ENCODE measurements around the gene SETD4. TPM values are rescaled to one million over a fixed set of nuclear protein-coding genes. Genes with fewer than 3 reads are reported as not detected.

SETD4 gene
- total RNA-seq, 2 donors from 2014 or later: 14.1 to 18.3 TPM

- Histone ChIP-seq H3K4me3 (no peak overlapping the region), H3K27ac (no peak overlapping the region), H3K4me1 (ENCODE audit: control insufficient read depth in 1 of 2, low read depth in 2 of 2) (no peaks in the 10 kb centered on the region), H3K36me3 (peaks cover 54% of the 10 kb centered on the region), H3K9me3 (no peaks in the 10 kb centered on the region), H3K27me3 (replicated peaks; ENCODE audit: insufficient read depth) (no peaks in the 10 kb centered on the region)
- no peak for ATAC-seq (ENCODE audit: insufficient number of reproducible peaks, low FRiP score, low read depth)
- no peak for DNase-seq (ENCODE audit: low spot score)
- no peak for TF ChIP-seq CTCF (IDR thresholded peaks at IDR 0.05)
Measured at GRCh38 chr21:36047139-36047538, 13.2 kb downstream of the SETD4 start.

GRCh38 chr21:36045993-36046392, 14.3 kb downstream of the SETD4 start:
- no peak overlapping the region for H3K27ac ChIP-seq
- peaks cover 54% of the 10 kb centered on the region for H3K36me3 ChIP-seq
- ATAC-seq (ENCODE audit: insufficient number of reproducible peaks, low FRiP score, low read depth) (no peak), DNase-seq (ENCODE audit: low spot score) (no peak)
- no peaks in the 10 kb centered on the region for H3K27me3 ChIP-seq (replicated peaks; ENCODE audit: insufficient read depth)
- no peaks in the 10 kb centered on the region for H3K4me1 ChIP-seq (ENCODE audit: control insufficient read depth in 1 of 2, low read depth in 2 of 2)
- H3K9me3 ChIP-seq: no peaks in the 10 kb centered on the region
- TF ChIP-seq CTCF (IDR thresholded peaks at IDR 0.05): no peak
- H3K4me3 ChIP-seq: no peak overlapping the region

GRCh38 chr21:36044056-36044455, 16.3 kb downstream of the SETD4 start:
- H3K36me3 ChIP-seq: peaks cover 46% of the 10 kb centered on the region
- no peaks in the 10 kb centered on the region for H3K9me3 ChIP-seq
- DNase-seq (ENCODE audit: low spot score): no peak
- peaks cover 0 to 12% of the 10 kb centered on the region in 2 donors for H3K4me1 ChIP-seq (ENCODE audit: control insufficient read depth in 1 of 2, low read depth in 2 of 2)
- no peak for ATAC-seq (ENCODE audit: insufficient number of reproducible peaks, low FRiP score, low read depth)
- TF ChIP-seq CTCF (IDR thresholded peaks at IDR 0.05): no peak
- no peak overlapping the region for H3K27ac ChIP-seq
- H3K4me3 ChIP-seq: no peak overlapping the region
- no peaks in the 10 kb centered on the region for H3K27me3 ChIP-seq (replicated peaks; ENCODE audit: insufficient read depth)

- Histone ChIP-seq H3K27me3 (replicated peaks; ENCODE audit: insufficient read depth) (no peaks in the 10 kb centered on the region), H3K27ac (no peak overlapping the region), H3K4me3 (no peak overlapping the region), H3K9me3 (no peaks in the 10 kb centered on the region), H3K4me1 (ENCODE audit: control insufficient read depth in 1 of 2, low read depth in 2 of 2) (peaks cover 0 to 12% of the 10 kb centered on the region in 2 donors), H3K36me3 (peaks cover 48% of the 10 kb centered on the region)
- ATAC-seq (ENCODE audit: insufficient number of reproducible peaks, low FRiP score, low read depth) (no peak), DNase-seq (ENCODE audit: low spot score) (no peak)
- no peak for TF ChIP-seq CTCF (IDR thresholded peaks at IDR 0.05)
Measured at GRCh38 chr21:36041910-36042309, 18.4 kb downstream of the SETD4 start.

- H3K36me3 ChIP-seq: peaks cover 43% of the 10 kb centered on the region
- peak overlapping the region; percentile 25 to 38 for H3K27ac ChIP-seq
- no peak for TF ChIP-seq CTCF (IDR thresholded peaks at IDR 0.05)
- no peaks in the 10 kb centered on the region for H3K27me3 ChIP-seq (replicated peaks; ENCODE audit: insufficient read depth)
- ATAC-seq (ENCODE audit: insufficient number of reproducible peaks, low FRiP score, low read depth): no peak
- no peaks in the 10 kb centered on the region for H3K9me3 ChIP-seq
- peaks cover 0 to 12% of the 10 kb centered on the region in 2 donors for H3K4me1 ChIP-seq (ENCODE audit: control insufficient read depth in 1 of 2, low read depth in 2 of 2)
- H3K4me3 ChIP-seq: no peak overlapping the region
- DNase-seq (ENCODE audit: low spot score): no peak
Measured at GRCh38 chr21:36040389-36040788, 19.9 kb downstream of the SETD4 start.
